GM08714 (cell line): Measurements from ENCODE around the gene CCDC51.

Experiments
- H3K4me3 ChIP-seq: fragments of 200-500 bp; sonication (Bioruptor generic); 2 replicates; pipeline ENCODE4 v1.5.1; 2014; ENCODE audit warnings: mild to moderate bottlenecking, low read length, inconsistent platforms
- ZNF274 ChIP-seq: IDR thresholded peaks from 2 replicates; pipeline ENCODE4 v1.6.1; 2012; ENCODE audit warnings: mild to moderate bottlenecking, low read depth, low read length

CCDC51 gene

DNA sequence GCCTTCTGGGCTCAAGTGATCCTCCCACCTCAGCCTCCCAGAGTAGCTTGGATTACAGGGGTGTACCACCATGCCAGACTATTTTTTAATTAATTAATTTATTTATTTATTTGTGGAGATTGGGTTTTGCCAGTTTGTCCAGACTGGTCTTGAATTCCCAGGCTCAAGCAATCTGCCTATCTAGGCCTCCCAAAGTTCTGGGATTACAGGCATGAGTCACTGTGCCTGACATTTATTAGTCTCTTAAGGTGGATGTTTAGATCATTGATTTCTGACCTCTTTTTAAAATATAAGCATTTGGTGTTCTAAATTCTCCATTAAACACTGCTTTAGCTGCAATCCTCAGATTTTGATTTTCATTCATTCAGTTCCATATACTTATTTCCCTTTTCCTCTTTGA, 52.3 kb downstream of the CCDC51 start:
- no peak for TF ChIP-seq ZNF274
- no peak overlapping the region for H3K4me3 ChIP-seq
